ENCODE measurements around the gene GNB3.

Gene GNB3

DNA sequence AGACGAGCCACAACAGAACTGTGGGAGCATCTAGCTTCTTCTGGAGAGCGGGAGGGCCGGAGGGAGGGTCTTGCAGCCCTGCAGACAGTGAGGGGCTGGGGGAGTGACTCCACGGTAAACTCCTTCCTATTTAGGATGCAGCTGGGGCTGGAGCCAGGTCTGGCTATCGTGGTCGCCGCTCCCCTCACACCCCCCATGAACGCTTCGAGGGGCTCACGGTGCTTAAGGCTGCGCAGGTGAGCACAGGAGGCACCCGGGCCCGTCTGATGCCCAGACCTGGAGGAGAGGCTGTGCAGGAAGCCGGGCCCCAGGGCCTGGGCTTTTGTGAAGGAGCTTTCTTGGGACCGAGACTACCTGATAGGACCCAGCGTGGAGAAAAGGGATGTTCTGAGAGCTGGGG lies 3.9 kb upstream of the GNB3 start:
- TF ChIP-seq, protein P1, sequence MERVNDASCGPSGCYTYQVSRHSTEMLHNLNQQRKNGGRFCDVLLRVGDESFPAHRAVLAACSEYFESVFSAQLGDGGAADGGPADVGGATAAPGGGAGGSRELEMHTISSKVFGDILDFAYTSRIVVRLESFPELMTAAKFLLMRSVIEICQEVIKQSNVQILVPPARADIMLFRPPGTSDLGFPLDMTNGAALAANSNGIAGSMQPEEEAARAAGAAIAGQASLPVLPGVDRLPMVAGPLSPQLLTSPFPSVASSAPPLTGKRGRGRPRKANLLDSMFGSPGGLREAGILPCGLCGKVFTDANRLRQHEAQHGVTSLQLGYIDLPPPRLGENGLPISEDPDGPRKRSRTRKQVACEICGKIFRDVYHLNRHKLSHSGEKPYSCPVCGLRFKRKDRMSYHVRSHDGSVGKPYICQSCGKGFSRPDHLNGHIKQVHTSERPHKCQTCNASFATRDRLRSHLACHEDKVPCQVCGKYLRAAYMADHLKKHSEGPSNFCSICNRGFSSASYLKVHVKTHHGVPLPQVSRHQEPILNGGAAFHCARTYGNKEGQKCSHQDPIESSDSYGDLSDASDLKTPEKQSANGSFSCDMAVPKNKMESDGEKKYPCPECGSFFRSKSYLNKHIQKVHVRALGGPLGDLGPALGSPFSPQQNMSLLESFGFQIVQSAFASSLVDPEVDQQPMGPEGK (CRISPR knock-in tag; IDR thresholded peaks at IDR 0.05; ENCODE audit: borderline replicate concordance): no peak
- TF ChIP-seq, protein P2, sequence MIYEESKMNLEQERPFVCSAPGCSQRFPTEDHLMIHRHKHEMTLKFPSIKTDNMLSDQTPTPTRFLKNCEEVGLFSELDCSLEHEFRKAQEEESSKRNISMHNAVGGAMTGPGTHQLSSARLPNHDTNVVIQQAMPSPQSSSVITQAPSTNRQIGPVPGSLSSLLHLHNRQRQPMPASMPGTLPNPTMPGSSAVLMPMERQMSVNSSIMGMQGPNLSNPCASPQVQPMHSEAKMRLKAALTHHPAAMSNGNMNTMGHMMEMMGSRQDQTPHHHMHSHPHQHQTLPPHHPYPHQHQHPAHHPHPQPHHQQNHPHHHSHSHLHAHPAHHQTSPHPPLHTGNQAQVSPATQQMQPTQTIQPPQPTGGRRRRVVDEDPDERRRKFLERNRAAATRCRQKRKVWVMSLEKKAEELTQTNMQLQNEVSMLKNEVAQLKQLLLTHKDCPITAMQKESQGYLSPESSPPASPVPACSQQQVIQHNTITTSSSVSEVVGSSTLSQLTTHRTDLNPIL (CRISPR knock-in tag; IDR thresholded peaks at IDR 0.05; ENCODE audit: low read depth): no peak
- no peak for TF ChIP-seq TCF4 (CRISPR knock-in tag; IDR thresholded peaks at IDR 0.05; ENCODE audit: borderline replicate concordance)
- TF ChIP-seq OSR1 (CRISPR knock-in tag; IDR thresholded peaks at IDR 0.05): no peak
- no peak for TF ChIP-seq ARNTL (CRISPR knock-in tag; IDR thresholded peaks at IDR 0.05; ENCODE audit: borderline replicate concordance, low read depth)
- TF ChIP-seq ISL1 (CRISPR knock-in tag; IDR thresholded peaks at IDR 0.05): no peak
- ATAC-seq: no peak

DNA sequence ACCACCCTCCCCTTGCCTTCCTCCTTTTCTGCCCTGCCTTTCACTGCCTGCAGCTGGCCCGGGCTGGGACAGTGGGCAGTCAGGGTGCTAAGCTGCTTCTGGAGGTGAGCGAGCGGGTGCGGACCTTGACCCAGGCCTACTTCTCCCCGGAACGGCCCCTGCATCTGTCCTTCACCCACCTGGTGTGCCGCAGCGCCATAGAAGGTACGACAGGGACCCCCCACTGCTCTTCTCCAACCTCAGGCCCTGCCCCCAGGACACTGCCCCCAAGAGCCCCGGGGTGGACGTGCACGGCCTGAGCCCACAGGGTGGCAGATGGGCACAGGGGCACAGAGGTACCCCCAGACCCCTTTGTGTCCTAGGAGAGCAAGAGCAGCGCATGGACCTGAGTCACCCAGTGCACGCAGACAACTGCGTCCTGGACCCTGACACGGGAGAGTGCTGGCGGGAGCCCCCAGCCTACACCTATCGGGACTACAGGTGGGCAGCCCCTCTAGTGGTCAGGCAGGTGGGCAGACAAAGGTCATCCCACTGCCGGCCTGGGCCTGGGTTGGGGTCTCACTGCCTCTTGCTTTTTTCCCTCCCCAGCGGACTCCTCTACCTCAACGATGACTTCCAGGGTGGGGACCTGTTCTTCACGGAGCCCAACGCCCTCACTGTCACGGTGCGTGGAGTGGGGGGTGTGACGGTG lies 3.2 kb upstream of the GNB3 start:
- TF ChIP-seq TOX (CRISPR knock-in tag; IDR thresholded peaks at IDR 0.05; ENCODE audit: borderline replicate concordance): no peak
- no peak for TF ChIP-seq CSDC2 (CRISPR knock-in tag; IDR thresholded peaks at IDR 0.05)
- no peak for TF ChIP-seq RARB (CRISPR knock-in tag; IDR thresholded peaks at IDR 0.05)
- no peak for TF ChIP-seq ZC3H10 (CRISPR knock-in tag; IDR thresholded peaks at IDR 0.05)
- no peak for TF ChIP-seq BACH2 (CRISPR knock-in tag; IDR thresholded peaks at IDR 0.05; ENCODE audit: borderline replicate concordance)
- TF ChIP-seq, protein P1 (CRISPR knock-in tag; IDR thresholded peaks at IDR 0.05; ENCODE audit: borderline replicate concordance): no peak
- TF ChIP-seq ZFP3 (CRISPR knock-in tag; IDR thresholded peaks at IDR 0.05): no peak
- TF ChIP-seq, protein P3, sequence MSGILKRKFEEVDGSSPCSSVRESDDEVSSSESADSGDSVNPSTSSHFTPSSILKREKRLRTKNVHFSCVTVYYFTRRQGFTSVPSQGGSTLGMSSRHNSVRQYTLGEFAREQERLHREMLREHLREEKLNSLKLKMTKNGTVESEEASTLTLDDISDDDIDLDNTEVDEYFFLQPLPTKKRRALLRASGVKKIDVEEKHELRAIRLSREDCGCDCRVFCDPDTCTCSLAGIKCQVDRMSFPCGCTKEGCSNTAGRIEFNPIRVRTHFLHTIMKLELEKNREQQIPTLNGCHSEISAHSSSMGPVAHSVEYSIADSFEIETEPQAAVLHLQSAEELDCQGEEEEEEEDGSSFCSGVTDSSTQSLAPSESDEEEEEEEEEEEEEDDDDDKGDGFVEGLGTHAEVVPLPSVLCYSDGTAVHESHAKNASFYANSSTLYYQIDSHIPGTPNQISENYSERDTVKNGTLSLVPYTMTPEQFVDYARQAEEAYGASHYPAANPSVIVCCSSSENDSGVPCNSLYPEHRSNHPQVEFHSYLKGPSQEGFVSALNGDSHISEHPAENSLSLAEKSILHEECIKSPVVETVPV (CRISPR knock-in tag; IDR thresholded peaks at IDR 0.05): no peak
- TF ChIP-seq, protein P2 (CRISPR knock-in tag; IDR thresholded peaks at IDR 0.05; ENCODE audit: low read depth): no peak
- TF ChIP-seq ZNF565 (CRISPR knock-in tag; conservative IDR thresholded peaks at IDR 0.05; ENCODE audit: low read depth): no peak
- no peak for TF ChIP-seq ZNF8 (CRISPR knock-in tag; IDR thresholded peaks at IDR 0.05)
- TF ChIP-seq, protein P4, sequence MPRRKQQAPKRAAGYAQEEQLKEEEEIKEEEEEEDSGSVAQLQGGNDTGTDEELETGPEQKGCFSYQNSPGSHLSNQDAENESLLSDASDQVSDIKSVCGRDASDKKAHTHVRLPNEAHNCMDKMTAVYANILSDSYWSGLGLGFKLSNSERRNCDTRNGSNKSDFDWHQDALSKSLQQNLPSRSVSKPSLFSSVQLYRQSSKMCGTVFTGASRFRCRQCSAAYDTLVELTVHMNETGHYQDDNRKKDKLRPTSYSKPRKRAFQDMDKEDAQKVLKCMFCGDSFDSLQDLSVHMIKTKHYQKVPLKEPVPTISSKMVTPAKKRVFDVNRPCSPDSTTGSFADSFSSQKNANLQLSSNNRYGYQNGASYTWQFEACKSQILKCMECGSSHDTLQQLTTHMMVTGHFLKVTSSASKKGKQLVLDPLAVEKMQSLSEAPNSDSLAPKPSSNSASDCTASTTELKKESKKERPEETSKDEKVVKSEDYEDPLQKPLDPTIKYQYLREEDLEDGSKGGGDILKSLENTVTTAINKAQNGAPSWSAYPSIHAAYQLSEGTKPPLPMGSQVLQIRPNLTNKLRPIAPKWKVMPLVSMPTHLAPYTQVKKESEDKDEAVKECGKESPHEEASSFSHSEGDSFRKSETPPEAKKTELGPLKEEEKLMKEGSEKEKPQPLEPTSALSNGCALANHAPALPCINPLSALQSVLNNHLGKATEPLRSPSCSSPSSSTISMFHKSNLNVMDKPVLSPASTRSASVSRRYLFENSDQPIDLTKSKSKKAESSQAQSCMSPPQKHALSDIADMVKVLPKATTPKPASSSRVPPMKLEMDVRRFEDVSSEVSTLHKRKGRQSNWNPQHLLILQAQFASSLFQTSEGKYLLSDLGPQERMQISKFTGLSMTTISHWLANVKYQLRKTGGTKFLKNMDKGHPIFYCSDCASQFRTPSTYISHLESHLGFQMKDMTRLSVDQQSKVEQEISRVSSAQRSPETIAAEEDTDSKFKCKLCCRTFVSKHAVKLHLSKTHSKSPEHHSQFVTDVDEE (CRISPR knock-in tag; IDR thresholded peaks at IDR 0.05): no peak
- no peak for TF ChIP-seq ISL1 (CRISPR knock-in tag; IDR thresholded peaks at IDR 0.05)

DNA sequence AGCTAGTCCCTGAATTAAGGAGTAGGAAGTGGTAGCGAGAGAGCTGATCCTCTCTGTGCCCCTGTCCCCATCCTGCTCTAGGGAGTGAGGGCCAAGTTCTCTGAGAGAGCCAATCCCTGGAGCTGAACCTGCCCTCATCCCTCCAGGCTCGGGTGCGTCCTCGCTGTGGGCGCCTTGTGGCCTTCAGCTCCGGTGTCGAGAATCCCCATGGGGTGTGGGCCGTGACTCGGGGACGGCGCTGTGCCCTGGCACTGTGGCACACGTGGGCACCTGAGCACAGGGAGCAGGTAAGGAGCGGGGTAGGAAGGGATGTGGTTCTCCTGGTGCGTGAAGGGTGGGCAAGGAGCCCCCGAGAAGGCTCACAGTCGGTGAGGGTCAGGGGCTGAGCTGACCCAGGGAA lies 1.9 kb upstream of the GNB3 start:
- ATAC-seq: no peak
- TF ChIP-seq TCF4 (CRISPR knock-in tag; IDR thresholded peaks at IDR 0.05; ENCODE audit: borderline replicate concordance): no peak
- no peak for TF ChIP-seq BACH2 (CRISPR knock-in tag; IDR thresholded peaks at IDR 0.05; ENCODE audit: borderline replicate concordance)

More for the DNA sequence above, 3.2 kb upstream of the GNB3 start:
- no peak for ATAC-seq

All from SK-N-SH treated with all-trans-retinoic acid at 6 μM for 48 hours (cell line).